Measurements from ENCODE around the gene RFTN1.

RFTN1 gene

DNA sequence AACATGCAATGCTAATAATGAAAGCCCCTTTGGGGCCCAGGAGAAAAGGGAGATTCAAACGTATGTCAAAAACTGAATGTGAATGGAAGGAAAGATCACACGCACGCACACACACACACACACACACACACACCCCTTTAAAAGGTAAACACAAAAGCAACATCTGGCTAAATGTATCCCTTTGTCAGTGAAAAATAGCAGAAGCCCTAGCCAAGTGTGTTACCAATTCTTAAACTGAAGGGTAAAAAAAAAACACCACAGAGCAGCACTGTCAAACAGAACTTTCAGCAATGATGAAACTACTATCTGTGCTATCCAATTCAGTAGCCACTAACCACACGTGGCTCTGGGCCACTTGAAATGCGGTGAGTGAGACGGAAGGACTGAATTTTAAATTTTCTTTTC lies 4.9 kb downstream of the RFTN1 start:
- DNase-seq, result no peak
- TF ChIP-seq GATA1 (IDR thresholded peaks at IDR 0.05; ENCODE audit: low read depth, low read length) (no peak), POLR2A (IDR thresholded peaks at IDR 0.05; ENCODE audit: low read length) (no peak)

- TF ChIP-seq POLR2A (IDR thresholded peaks at IDR 0.05; ENCODE audit: low read length) (no peak), GATA1 (IDR thresholded peaks at IDR 0.05; ENCODE audit: low read depth, low read length) (no peak)
- no peak for DNase-seq
Measured at GRCh38 chr3:16508243-16508578, 5.3 kb downstream of the RFTN1 start.

- TF ChIP-seq GATA1 (IDR thresholded peaks at IDR 0.05; ENCODE audit: low read depth, low read length), result no peak
- TF ChIP-seq POLR2A (IDR thresholded peaks at IDR 0.05; ENCODE audit: low read length), result no peak
- DNase-seq, result no peak
Measured at GRCh38 chr3:16507578-16508242, 5.8 kb downstream of the RFTN1 start.

DNA sequence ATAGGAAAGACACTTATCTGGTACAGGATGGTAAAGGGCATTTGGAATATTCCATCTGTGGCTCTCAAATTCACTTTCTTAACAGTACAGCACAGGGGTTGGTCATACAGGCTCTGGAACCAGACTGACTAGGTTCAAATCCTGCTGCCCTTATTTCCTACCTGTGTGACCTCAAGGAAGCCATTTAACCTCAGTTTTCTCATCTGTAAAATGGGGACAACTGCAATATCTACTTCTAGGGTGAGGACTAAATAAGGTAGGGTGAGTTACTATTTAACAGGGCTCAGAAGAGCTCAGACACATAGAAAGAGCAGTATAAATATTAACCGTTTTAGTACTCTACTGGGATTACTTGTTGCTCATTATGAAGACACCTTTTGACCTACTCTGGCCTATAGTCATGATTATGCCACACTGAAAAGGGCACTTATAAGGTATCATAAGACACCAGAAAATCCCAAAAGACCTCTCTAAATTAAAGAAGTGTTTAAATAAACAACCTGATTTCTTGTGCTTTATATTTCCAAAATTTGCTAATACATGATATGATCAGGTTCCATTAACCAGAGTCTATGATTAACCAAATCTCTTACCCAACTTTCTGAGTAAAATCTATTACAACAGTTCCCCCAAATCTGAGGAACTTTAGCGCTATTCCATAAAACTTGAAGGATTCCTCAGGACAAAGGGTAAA lies 6.5 kb downstream of the RFTN1 start:
- TF ChIP-seq POLR2A (IDR thresholded peaks at IDR 0.05; ENCODE audit: low read length), result no peak
- TF ChIP-seq GATA1 (IDR thresholded peaks at IDR 0.05; ENCODE audit: low read depth, low read length), result no peak
- no peak for DNase-seq

GRCh38 chr3:16506451-16506850 lies 7.0 kb downstream of the RFTN1 start:
- TF ChIP-seq POLR2A (IDR thresholded peaks at IDR 0.05; ENCODE audit: low read length) (no peak), GATA1 (IDR thresholded peaks at IDR 0.05; ENCODE audit: low read depth, low read length) (no peak)
- no peak for DNase-seq

GRCh38 chr3:16504692-16505091 lies 8.8 kb downstream of the RFTN1 start:
- TF ChIP-seq GATA1 (IDR thresholded peaks at IDR 0.05; ENCODE audit: low read depth, low read length) (no peak), POLR2A (IDR thresholded peaks at IDR 0.05; ENCODE audit: low read length) (no peak)
- no peak for DNase-seq

DNA sequence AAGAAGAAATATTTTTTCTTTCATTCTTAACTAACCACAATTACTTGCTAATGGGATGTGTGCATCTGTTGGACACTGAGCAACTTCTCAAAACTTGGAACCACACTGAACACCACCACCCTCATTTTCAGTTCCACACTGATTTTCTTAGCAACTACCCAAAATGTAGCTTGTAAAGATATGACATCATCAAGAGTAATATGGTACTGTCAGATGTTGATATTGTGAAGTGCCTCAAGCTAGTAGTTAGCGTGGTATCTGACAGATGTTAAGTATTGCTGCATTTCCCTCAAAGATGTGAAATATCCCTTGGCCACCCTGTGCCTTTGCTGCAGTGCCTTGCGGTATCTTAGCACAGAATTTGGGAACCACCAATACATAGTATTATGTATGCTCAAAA lies 9.3 kb downstream of the RFTN1 start:
- TF ChIP-seq GATA1 (IDR thresholded peaks at IDR 0.05; ENCODE audit: low read depth, low read length) (no peak), POLR2A (IDR thresholded peaks at IDR 0.05; ENCODE audit: low read length) (no peak)
- DNase-seq, result no peak

- TF ChIP-seq GATA1 (IDR thresholded peaks at IDR 0.05; ENCODE audit: low read depth, low read length) (no peak), POLR2A (IDR thresholded peaks at IDR 0.05; ENCODE audit: low read length) (no peak)
- no peak for DNase-seq
Measured at GRCh38 chr3:16503191-16503776, 10.2 kb downstream of the RFTN1 start.

GRCh38 chr3:16502347-16502908 lies 11.1 kb downstream of the RFTN1 start:
- DNase-seq, result no peak
- no peak for TF ChIP-seq GATA1 (IDR thresholded peaks at IDR 0.05; ENCODE audit: low read depth, low read length)
- TF ChIP-seq POLR2A (IDR thresholded peaks at IDR 0.05; ENCODE audit: low read length), result no peak

- no peak for DNase-seq
Measured at GRCh38 chr3:16501376-16501775, 12.1 kb downstream of the RFTN1 start.

GRCh38 chr3:16500911-16501310 lies 12.6 kb downstream of the RFTN1 start:
- DNase-seq, result no peak
- TF ChIP-seq POLR2A (IDR thresholded peaks at IDR 0.05; ENCODE audit: low read length), result no peak
- TF ChIP-seq GATA1 (IDR thresholded peaks at IDR 0.05; ENCODE audit: low read depth, low read length), result no peak

More at GRCh38 chr3:16501376-16501775, 12.1 kb downstream of the RFTN1 start:
- TF ChIP-seq POLR2A (IDR thresholded peaks at IDR 0.05; ENCODE audit: low read length) (no peak), GATA1 (IDR thresholded peaks at IDR 0.05; ENCODE audit: low read depth, low read length) (no peak)

GRCh38 chr3:16500093-16500492 lies 13.4 kb downstream of the RFTN1 start:
- DNase-seq, result no peak
- TF ChIP-seq GATA1 (IDR thresholded peaks at IDR 0.05; ENCODE audit: low read depth, low read length), result no peak
- no peak for TF ChIP-seq POLR2A (IDR thresholded peaks at IDR 0.05; ENCODE audit: low read length)

- TF ChIP-seq GATA1 (IDR thresholded peaks at IDR 0.05; ENCODE audit: low read depth, low read length) (no peak), POLR2A (IDR thresholded peaks at IDR 0.05; ENCODE audit: low read length) (no peak)
- no peak for DNase-seq
Measured at GRCh38 chr3:16499351-16499750, 14.1 kb downstream of the RFTN1 start.

GRCh38 chr3:16498130-16498890 lies 15.2 kb downstream of the RFTN1 start:
- TF ChIP-seq GATA1 (IDR thresholded peaks at IDR 0.05; ENCODE audit: low read depth, low read length), result no peak
- TF ChIP-seq POLR2A (IDR thresholded peaks at IDR 0.05; ENCODE audit: low read length), result no peak
- no peak for DNase-seq
